Dendritic cell treated with granulocyte-macrophage colony-stimulating factor and Interleukin-4, amounts not matched to agents 40 ng/mL and 50 ng/mL, for 4 days (primary cell): ENCODE data around the gene CATSPERZ.

Experiments
- H3K27ac Mint-ChIP-seq: one replicate; pipeline ENCODE4 v1.8.0; 2022; ENCODE audit warnings: mild to moderate bottlenecking, mixed read lengths
- H3K27me3 Mint-ChIP-seq: one replicate; pipeline ENCODE4 v1.8.0; 2022; ENCODE audit warnings: mild to moderate bottlenecking, mixed read lengths
- H3K36me3 Mint-ChIP-seq: one replicate; pipeline ENCODE4 v1.8.0; 2022; ENCODE audit warnings: low read depth, mixed read lengths
- H3K4me1 Mint-ChIP-seq: one replicate; pipeline ENCODE4 v1.8.0; 2022; ENCODE audit warnings: low read depth, mixed read lengths
- H3K4me3 Mint-ChIP-seq: one replicate; pipeline ENCODE4 v1.8.0; 2022; ENCODE audit warnings: mild to moderate bottlenecking, moderate library complexity, mixed read lengths
- H3K9me3 Mint-ChIP-seq: one replicate; pipeline ENCODE4 v1.8.0; 2022; ENCODE audit warnings: mixed read lengths
- intact Hi-C: fragments of 100-400 bp; cut with micrococcal nuclease; formaldehyde crosslinking; loops from one replicate; pipeline ENCODE4 v1.15.0; 2022

Gene CATSPERZ

GRCh38 chr11:64296830-64297698 is 3.1 kb upstream of the CATSPERZ start:
- Mint-ChIP-seq H3K4me3 (no peak overlapping the region), H3K4me1 (peaks cover 53% of the 10 kb centered on the region), H3K36me3 (no peaks in the 10 kb centered on the region), H3K9me3 (no peaks in the 10 kb centered on the region), H3K27me3 (peaks cover 94% of the 10 kb centered on the region), H3K27ac (no peak overlapping the region)
- intact Hi-C loops = no loop called here

- Mint-ChIP-seq H3K4me1 (peaks cover 47% of the 10 kb centered on the region), H3K9me3 (no peaks in the 10 kb centered on the region), H3K36me3 (no peaks in the 10 kb centered on the region), H3K27me3 (peaks cover 90% of the 10 kb centered on the region), H3K27ac (no peak overlapping the region), H3K4me3 (no peak overlapping the region)
- intact Hi-C loops = no loop called here
Measured at GRCh38 chr11:64297699-64298358, 2.3 kb upstream of the CATSPERZ start.

GRCh38 chr11:64298966-64299846 is 952 bp upstream of the CATSPERZ start:
- H3K4me3 Mint-ChIP-seq = peak overlapping the region; percentile 57
- intact Hi-C loops = no loop called here
- peaks cover 59% of the 10 kb centered on the region for H3K4me1 Mint-ChIP-seq
- peak overlapping the region; percentile 44 for H3K27ac Mint-ChIP-seq
- H3K9me3 Mint-ChIP-seq = no peaks in the 10 kb centered on the region
- H3K27me3 Mint-ChIP-seq = peaks cover 79% of the 10 kb centered on the region
- H3K36me3 Mint-ChIP-seq = peaks cover under 1% of the 10 kb centered on the region

GRCh38 chr11:64303109-64304031 is 3.2 kb downstream of the CATSPERZ start:
- Mint-ChIP-seq H3K4me3 (peak overlapping the region; percentile 99), H3K9me3 (no peaks in the 10 kb centered on the region), H3K27me3 (peaks cover 37% of the 10 kb centered on the region), H3K4me1 (peaks cover 62% of the 10 kb centered on the region), H3K27ac (peak overlapping the region; percentile 100), H3K36me3 (peaks cover 33% of the 10 kb centered on the region)
- intact Hi-C loops = loop anchor here (1.0 to 5.0 kb wide), 3 partner anchors 19 to 99 kb away; partner anchors contain the start of genes BAD, GPR137 and PLCB3

GRCh38 chr11:64304032-64304315 is 3.8 kb downstream of the CATSPERZ start:
- peaks cover 32% of the 10 kb centered on the region for H3K27me3 Mint-ChIP-seq
- H3K9me3 Mint-ChIP-seq = no peaks in the 10 kb centered on the region
- H3K4me3 Mint-ChIP-seq = peak overlapping the region; percentile 99
- H3K27ac Mint-ChIP-seq = peak overlapping the region; percentile 100
- peaks cover 59% of the 10 kb centered on the region for H3K4me1 Mint-ChIP-seq
- H3K36me3 Mint-ChIP-seq = peaks cover 38% of the 10 kb centered on the region
- intact Hi-C loops = loop anchor here (1.0 to 5.0 kb wide), 3 partner anchors 19 to 100 kb away; partner anchors contain the start of genes BAD, GPR137 and PLCB3

- intact Hi-C loops = loop anchor here (1.0 to 5.0 kb wide), 7 partner anchors 13 to 100 kb away; partner anchors contain the start of genes BAD, CCDC88B, GPR137 and PLCB3
- peak overlapping the region; percentile 100 for H3K27ac Mint-ChIP-seq
- no peaks in the 10 kb centered on the region for H3K9me3 Mint-ChIP-seq
- peaks cover 43% of the 10 kb centered on the region for H3K36me3 Mint-ChIP-seq
- peak overlapping the region; percentile 99 for H3K4me3 Mint-ChIP-seq
- H3K4me1 Mint-ChIP-seq = peaks cover 54% of the 10 kb centered on the region
- H3K27me3 Mint-ChIP-seq = peaks cover 26% of the 10 kb centered on the region
Measured at GRCh38 chr11:64304316-64305072, 4.3 kb downstream of the CATSPERZ start.

- Mint-ChIP-seq H3K4me1 (peaks cover 47% of the 10 kb centered on the region), H3K27me3 (peaks cover 20% of the 10 kb centered on the region), H3K36me3 (peaks cover 50% of the 10 kb centered on the region), H3K4me3 (peak within 1 kb of the TSS; percentile 99), H3K27ac (peak within 1 kb of the TSS; percentile 100), H3K9me3 (no peaks in the 10 kb centered on the region)
- intact Hi-C loops = loop anchor here (1.0 to 5.0 kb wide), 5 partner anchors 12 to 65 kb away; partner anchors contain the start of genes BAD, CCDC88B, GPR137 and TRMT112
Measured at GRCh38 chr11:64305075-64305690, 5.0 kb downstream of the CATSPERZ start, which contains the start of gene ESRRA. ESRRA (plus strand) TSS chr11:64305524; CDS start chr11:64307180, 1,656 bp downstream.

GRCh38 chr11:64305691-64306562 is 5.8 kb downstream of the CATSPERZ start:
- Mint-ChIP-seq H3K27ac (peak overlapping the region; percentile 100), H3K9me3 (no peaks in the 10 kb centered on the region), H3K27me3 (peaks cover 12% of the 10 kb centered on the region), H3K4me1 (peaks cover 43% of the 10 kb centered on the region), H3K36me3 (peaks cover 57% of the 10 kb centered on the region), H3K4me3 (peak overlapping the region; percentile 99)
- intact Hi-C loops = loop anchor here (1.0 to 5.0 kb wide), 5 partner anchors 11 to 66 kb away; partner anchors contain the start of genes BAD, CCDC88B, GPR137 and TRMT112

GRCh38 chr11:64306563-64306875 is 6.4 kb downstream of the CATSPERZ start:
- Mint-ChIP-seq H3K4me1 (peaks cover 47% of the 10 kb centered on the region), H3K36me3 (peaks cover 63% of the 10 kb centered on the region), H3K4me3 (peak overlapping the region; percentile 99), H3K27ac (peak overlapping the region; percentile 100), H3K9me3 (no peaks in the 10 kb centered on the region), H3K27me3 (peaks cover 10% of the 10 kb centered on the region)
- intact Hi-C loops = loop anchor here (5.0 kb wide), 1 partner anchor 36 kb away; the partner anchor contains the start of gene CCDC88B

- H3K27me3 Mint-ChIP-seq = peaks cover 5% of the 10 kb centered on the region
- peaks cover 48% of the 10 kb centered on the region for H3K4me1 Mint-ChIP-seq
- H3K27ac Mint-ChIP-seq = peak overlapping the region; percentile 100
- intact Hi-C loops = loop anchor here (5.0 kb wide), 1 partner anchor 35 kb away; the partner anchor contains the start of gene CCDC88B
- peaks cover 69% of the 10 kb centered on the region for H3K36me3 Mint-ChIP-seq
- peak overlapping the region; percentile 99 for H3K4me3 Mint-ChIP-seq
- no peaks in the 10 kb centered on the region for H3K9me3 Mint-ChIP-seq
Measured at GRCh38 chr11:64306876-64307622, 6.9 kb downstream of the CATSPERZ start.
